GM12801 (cell line): ENCODE data around the gene DEPDC1B.

Source experiments
- CTCF ChIP-seq: IDR thresholded peaks from one replicate; pipeline ENCODE4 v1.5.1; 2011; ENCODE audit warnings: control low read depth; ENCODE audit not compliant: insufficient read length; ENCODE audit errors: extremely low read depth

The DEPDC1B gene

GRCh38 chr5:60705144-60705543, 5.2 kb upstream of the DEPDC1B start:
- no peak for TF ChIP-seq CTCF

- no peak for TF ChIP-seq CTCF
These were observed 4.0 kb upstream of the DEPDC1B start for GRCh38 chr5:60703944-60704343.

DNA sequence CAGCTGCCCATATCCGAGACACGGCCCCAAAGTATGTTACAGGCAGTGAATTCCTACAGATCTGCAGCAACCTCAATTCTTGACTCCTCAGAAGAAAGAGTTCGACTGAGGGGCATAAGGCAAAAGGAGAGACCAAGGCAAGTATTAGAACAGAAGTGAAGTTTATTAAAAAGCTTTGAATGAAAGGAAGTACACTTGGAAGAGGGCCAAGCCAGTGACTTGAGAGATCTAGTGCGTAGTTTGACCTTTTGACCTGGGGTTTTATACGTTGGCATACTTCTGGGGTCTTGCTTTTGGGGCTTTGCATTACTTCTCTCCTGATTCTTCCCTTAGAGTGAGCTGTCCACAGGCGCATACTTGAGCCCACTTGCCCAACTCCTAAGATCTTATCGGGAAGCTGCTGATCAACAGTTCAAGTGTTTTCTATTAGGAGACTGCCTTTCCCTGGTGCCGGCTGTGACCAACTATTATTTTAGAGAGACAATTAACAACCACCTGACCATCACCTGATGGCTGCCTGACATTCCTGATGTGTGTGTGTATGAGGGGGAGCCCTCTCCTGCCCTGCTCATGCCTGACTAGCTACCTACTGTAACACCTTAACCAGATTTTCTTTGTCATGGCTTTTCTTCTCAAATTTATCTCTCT, 1.5 kb upstream of the DEPDC1B start:
- no peak for TF ChIP-seq CTCF

DNA sequence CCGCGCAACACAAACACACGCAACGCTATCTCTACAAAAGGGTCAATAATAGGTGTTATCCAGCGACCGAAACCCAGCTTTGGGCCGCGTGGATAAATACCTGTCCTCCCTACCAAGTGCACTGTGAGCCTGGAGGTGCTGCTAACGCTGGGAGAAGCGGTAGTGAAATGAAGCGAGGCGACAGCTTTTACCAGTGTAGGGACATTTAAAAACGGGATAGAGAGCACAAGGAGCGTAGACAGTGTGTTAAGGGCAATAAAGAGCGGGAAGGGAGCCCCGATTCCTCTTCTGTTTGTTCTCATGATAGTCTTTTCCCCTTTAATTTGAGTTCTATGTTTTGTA, 421 bp upstream of the DEPDC1B start:
- TF ChIP-seq CTCF = no peak

GRCh38 chr5:60699288-60699608, 718 bp downstream of the DEPDC1B start:
- TF ChIP-seq CTCF = no peak

GRCh38 chr5:60698336-60698735, 1.6 kb downstream of the DEPDC1B start:
- TF ChIP-seq CTCF = no peak

- TF ChIP-seq CTCF = no peak
These were observed 9.6 kb downstream of the DEPDC1B start for GRCh38 chr5:60690326-60690725.

GRCh38 chr5:60688980-60689379, 11.0 kb downstream of the DEPDC1B start:
- no peak for TF ChIP-seq CTCF
